D721Med (cell line): ENCODE results near the gene PCNX4.
A peak's percentile ranks its signal among the peaks of the same experiment; 100 is the strongest.

Experiments
- DNase-seq: peaks from one replicate; pipeline ENCODE4 v3.0.0; 2011; ENCODE audit warnings: low spot score; ENCODE audit not compliant: insufficient read length
- FAIRE-seq: peaks from 2 replicates; lab custom pipeline; 2011; peaks lifted over from hg19 to GRCh38; lab: Jason Lieb, UNC
- CTCF ChIP-seq: IDR thresholded peaks from 2 replicates; pipeline ENCODE4 v1.5.1; 2012; ENCODE audit warnings: mild to moderate bottlenecking, control low read depth; ENCODE audit not compliant: insufficient read depth; ENCODE audit errors: missing control alignments

Gene PCNX4

GRCh38 chr14:60169722-60170121, 78.0 kb downstream of the PCNX4 start:
- peak; percentile 97 for FAIRE-seq
- peak; percentile 38 for DNase-seq
- TF ChIP-seq CTCF, result no peak

- FAIRE-seq (no peak), DNase-seq (no peak)
Observed at GRCh38 chr14:60170948-60171347, 79.2 kb downstream of the PCNX4 start.

GRCh38 chr14:60171690-60172089, 80.0 kb downstream of the PCNX4 start:
- TF ChIP-seq CTCF, result no peak
- DNase-seq, result no peak
- FAIRE-seq, result no peak

More at GRCh38 chr14:60170948-60171347, 79.2 kb downstream of the PCNX4 start:
- no peak for TF ChIP-seq CTCF

- no peak for FAIRE-seq
- DNase-seq, result no peak
- TF ChIP-seq CTCF, result no peak
Observed at GRCh38 chr14:60174352-60175254, 82.9 kb downstream of the PCNX4 start.

- TF ChIP-seq CTCF, result no peak
- FAIRE-seq (no peak), DNase-seq (no peak)
Observed at GRCh38 chr14:60175255-60175902, 83.7 kb downstream of the PCNX4 start.

GRCh38 chr14:60178164-60178563, 86.4 kb downstream of the PCNX4 start:
- DNase-seq (no peak), FAIRE-seq (peak; percentile 44)
- no peak for TF ChIP-seq CTCF
